ENCODE results near the gene ITGB1BP2. TPM values are rescaled to one million over a fixed set of nuclear protein-coding genes. Genes with fewer than 3 reads are reported as not detected.

The ITGB1BP2 gene
- polyA plus RNA-seq, 1 of the 3 experiments (the other 2 are of a cell fraction), result 1.7 TPM

- TF ChIP-seq REST (IDR thresholded peaks at IDR 0.05; ENCODE audit: low read depth, low read length) (no peak), RFX5 (IDR thresholded peaks at IDR 0.05; ENCODE audit: low read length) (no peak), IRF3 (IDR thresholded peaks at IDR 0.05; ENCODE audit: low read depth, low read length) (no peak), TCF12 (IDR thresholded peaks at IDR 0.05) (no peak), RCOR1 (IDR thresholded peaks at IDR 0.05; ENCODE audit: low read length) (no peak), FOXJ3 (CRISPR knock-in tag; IDR thresholded peaks at IDR 0.05) (no peak), GABPA (IDR thresholded peaks at IDR 0.05; ENCODE audit: low read depth) (no peak), EZH2phosphoT487 (IDR thresholded peaks at IDR 0.05; ENCODE audit: borderline replicate concordance, low read depth) (no peak), TAF1 (IDR thresholded peaks at IDR 0.05; ENCODE audit: borderline replicate concordance, low read depth, low read length) (no peak), YY1 (IDR thresholded peaks at IDR 0.05; ENCODE audit: low read depth) (no peak), MAX (IDR thresholded peaks at IDR 0.05; ENCODE audit: low read depth) (no peak), USF1 (IDR thresholded peaks at IDR 0.05; ENCODE audit: borderline replicate concordance, low read depth) (no peak), CTCF (IDR thresholded peaks at IDR 0.05) (no peak)
- no peak overlapping the region; the same call in 1 of the 2 replicates for H3K4me2 ChIP-seq
- no peak overlapping the region for H3K9ac ChIP-seq
- H3K4me3 ChIP-seq (ENCODE audit: low read depth in 2 of 2, low read length in 1 of 2), result no peak overlapping the region
- H3K36me3 ChIP-seq (replicated peaks in 1 of 2; ENCODE audit: control insufficient read depth in 1 of 2, insufficient read depth in 2 of 2, low read length in 1 of 2), result peaks cover 34 to 36% of the 10 kb centered on the region in 2 experiments
- ChIA-PET CTCF (no interaction called here), POLR2A (interaction anchor here (0.6 to 0.8 kb wide), 2 partner anchors 9 to 154 kb away, joined by 3 read pairs; no protein-coding TSS in a partner anchor)
- H3K9me3 ChIP-seq, result no peaks in the 10 kb centered on the region
- no peaks in the 10 kb centered on the region for H3K79me2 ChIP-seq (ENCODE audit: insufficient read depth)
- 0 out of 2 replicates have a peak, but pooled peaks cover 6% of the 10 kb centered on the region for H4K20me1 ChIP-seq (ENCODE audit: insufficient read depth)
- no peaks in the 10 kb centered on the region for H3K27me3 ChIP-seq (ENCODE audit: insufficient read depth)
- no peak for DNase-seq
- 71% methylated on average over 5 of the region's 5 CpGs for WGBS (ENCODE audit: low lambda C conversion rate)
- no peak overlapping the region for H2AFZ ChIP-seq (ENCODE audit: low read depth)
- no peaks in the 10 kb centered on the region for H3K9me2 ChIP-seq
- no peaks in the 10 kb centered on the region for H3K4me1 ChIP-seq (ENCODE audit: control insufficient read depth in 1 of 2, insufficient read depth in 2 of 2, low read depth in 1 of 2, low read length in 1 of 2)
- peaks cover 47% of the 10 kb centered on the region for H3F3A ChIP-seq (replicated peaks; ENCODE audit: insufficient read depth)
- peak overlapping the region in 1 of 2 experiments; percentile 29; a peak in 1 of 4 replicates for H3K27ac ChIP-seq (ENCODE audit: low read depth in 2 of 2, low read length in 1 of 2)
These were observed 1.1 kb downstream of the ITGB1BP2 start for GRCh38 chrX:71302461-71303213.
